Astrocyte (in vitro differentiated cells and primary cell): ENCODE measurements around the gene PRMT6.
"Not testable (repeated sequence)": the region's sequence is repeated elsewhere in the genome, so short reads cannot be mapped to it uniquely, and the experiment has no call there.

ENCODE experiments used
- CTCF ChIP-seq: IDR thresholded peaks from 2 replicates; pipeline ENCODE4 v1.5.1; 2011; ENCODE audit warnings: low read depth, mild to moderate bottlenecking, inconsistent platforms, low read length, moderate library complexity; ENCODE audit not compliant: insufficient read depth
- EZH2 ChIP-seq: IDR thresholded peaks from 2 replicates; pipeline ENCODE4 v1.6.1; 2012; ENCODE audit warnings: mild to moderate bottlenecking, low read length, inconsistent platforms; ENCODE audit not compliant: insufficient read depth

GRCh38 chr1:107044310-107045220 lies 11.9 kb upstream of the PRMT6 start:
- TF ChIP-seq CTCF, EZH2: not testable (repeated sequence)
